ENCODE results near the gene NAB1.

Gene NAB1

GRCh38 chr2:190678444-190679162, 29.7 kb downstream of the NAB1 start:
- H3K4me1 ChIP-seq (ENCODE audit: control insufficient read depth, insufficient read depth, low read length) = peaks cover 14% of the 10 kb centered on the region
- H3K9me3 ChIP-seq (ENCODE audit: control insufficient read depth, insufficient read depth, low read depth, low read length) = no peaks in the 10 kb centered on the region
- H3K27ac ChIP-seq (ENCODE audit: extremely low read depth, low read depth, low read length) = no peak overlapping the region
- H3K4me3 ChIP-seq (ENCODE audit: low read depth, low read length) = no peak overlapping the region
- ChIA-PET POLR2A (no interaction called here), CTCF (interaction anchor here (0.8 to 3.2 kb wide), 5 partner anchors 9 to 70 kb away, joined by 3 to 28 read pairs (median 4); no protein-coding TSS in a partner anchor)
- peaks cover 3 to 13% of the 10 kb centered on the region in 2 experiments for H3K36me3 ChIP-seq (ENCODE audit: control insufficient read depth in 2 of 2, insufficient read depth in 1 of 2, low read length in 2 of 2)
- TF ChIP-seq ZFP69B (tag by site-specific recombination; IDR thresholded peaks at IDR 0.05) (no peak), ZNF202 (tag by site-specific recombination; IDR thresholded peaks at IDR 0.05; ENCODE audit: borderline replicate concordance) (no peak), ZNF600 (tag by site-specific recombination; IDR thresholded peaks at IDR 0.05) (no peak), ZNF214 (tag by site-specific recombination; IDR thresholded peaks at IDR 0.05; ENCODE audit: borderline replicate concordance) (no peak), YY2 (tag by site-specific recombination; IDR thresholded peaks at IDR 0.05) (no peak), ZNF391 (tag by site-specific recombination; IDR thresholded peaks at IDR 0.05; ENCODE audit: borderline replicate concordance, low read depth) (no peak), SP7 (tag by site-specific recombination; IDR thresholded peaks at IDR 0.05) (no peak), ZFHX2 (tag by site-specific recombination; conservative IDR thresholded peaks at IDR 0.05) (peak; percentile 74), EGR2 (tag by site-specific recombination; IDR thresholded peaks at IDR 0.05; ENCODE audit: low read depth) (peak; percentile 58), INSM2 (tag by site-specific recombination; IDR thresholded peaks at IDR 0.05) (no peak)

GRCh38 chr2:190679391-190679790, 30.5 kb downstream of the NAB1 start:
- no peak for TF ChIP-seq ZNF2 (tag by site-specific recombination; IDR thresholded peaks at IDR 0.05)
- TF ChIP-seq EGR2 (tag by site-specific recombination; IDR thresholded peaks at IDR 0.05; ENCODE audit: low read depth) = no peak
- no peak for TF ChIP-seq ZNF610 (tag by site-specific recombination; IDR thresholded peaks at IDR 0.05; ENCODE audit: borderline replicate concordance)
- no peak for TF ChIP-seq ZNF777 (tag by site-specific recombination; IDR thresholded peaks at IDR 0.05; ENCODE audit: borderline replicate concordance)
- TF ChIP-seq ZNF202 (tag by site-specific recombination; IDR thresholded peaks at IDR 0.05; ENCODE audit: borderline replicate concordance) = no peak
- no peak for TF ChIP-seq SP7 (tag by site-specific recombination; IDR thresholded peaks at IDR 0.05)
- TF ChIP-seq ZNF48 (tag by site-specific recombination; IDR thresholded peaks at IDR 0.05) = no peak
- TF ChIP-seq ZNF274 (IDR thresholded peaks at IDR 0.05; ENCODE audit: low read length) = no peak
- TF ChIP-seq ZNF274 (tag by site-specific recombination; IDR thresholded peaks at IDR 0.05; ENCODE audit: borderline replicate concordance) = no peak
- no peak for TF ChIP-seq BCL6B (tag by site-specific recombination; IDR thresholded peaks at IDR 0.05)
- ChIA-PET CTCF (interaction anchor here (0.6 to 3.2 kb wide), 14 partner anchors 8 to 402 kb away, joined by 3 to 28 read pairs (median 4); no protein-coding TSS in a partner anchor), POLR2A (interaction anchor here (1.1 kb wide), 1 partner anchor 31 kb away, joined by 3 read pairs; the partner anchor contains the start of gene NAB1)
- H3K27ac ChIP-seq (ENCODE audit: extremely low read depth, low read depth, low read length) = no peak overlapping the region
- H3K9me3 ChIP-seq (ENCODE audit: control insufficient read depth, insufficient read depth, low read depth, low read length) = no peaks in the 10 kb centered on the region
- H3K4me3 ChIP-seq (ENCODE audit: low read depth, low read length) = no peak overlapping the region
- peaks cover 14% of the 10 kb centered on the region for H3K4me1 ChIP-seq (ENCODE audit: control insufficient read depth, insufficient read depth, low read length)
- H3K36me3 ChIP-seq (ENCODE audit: control insufficient read depth in 2 of 2, insufficient read depth in 1 of 2, low read length in 2 of 2) = peaks cover 3 to 9% of the 10 kb centered on the region in 2 experiments

Measured in HEK293 (cell line).